ENCODE data around the gene POU2F3. TPM values are rescaled to one million over a fixed set of nuclear protein-coding genes. Genes with fewer than 3 reads are reported as not detected.

POU2F3 gene
- total and polyA plus RNA-seq, 7 donors, result not detected

DNA sequence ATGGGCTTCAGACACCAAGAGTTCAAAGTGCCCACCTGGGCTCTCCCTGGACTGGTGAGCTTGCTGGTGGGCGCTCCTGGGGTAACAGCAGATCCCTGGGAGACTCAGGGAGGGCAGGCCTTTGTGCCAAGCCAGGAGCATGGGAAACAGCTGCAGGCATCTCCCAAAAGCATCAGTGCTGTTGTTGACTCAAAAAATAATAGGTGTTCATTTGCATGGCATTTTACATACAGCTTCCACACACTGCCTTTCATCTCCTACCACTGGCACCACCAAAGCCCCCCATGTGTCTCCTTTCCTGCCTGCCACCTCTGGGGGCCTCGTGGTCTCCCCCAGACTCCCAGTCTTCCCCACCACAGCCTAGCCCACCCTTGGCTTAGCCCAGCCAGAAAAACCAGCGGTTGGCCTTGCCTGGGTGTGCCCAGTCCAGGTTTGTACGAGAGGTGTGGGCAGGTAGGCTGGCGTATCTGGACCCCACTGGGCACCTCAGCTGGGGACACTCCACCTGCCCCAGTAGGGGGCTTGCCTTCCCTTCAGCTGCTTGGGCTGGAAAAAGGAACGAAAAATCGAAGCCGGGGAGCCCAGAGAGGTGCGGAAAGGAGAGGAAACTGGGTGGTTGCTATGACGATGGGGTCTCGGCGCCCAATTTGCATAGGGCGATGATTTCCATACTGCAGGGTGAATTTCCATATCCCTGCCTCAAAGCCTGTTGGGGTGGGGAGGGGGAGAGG, 15.0 kb downstream of the POU2F3 start:
- TF ChIP-seq, protein P1, sequence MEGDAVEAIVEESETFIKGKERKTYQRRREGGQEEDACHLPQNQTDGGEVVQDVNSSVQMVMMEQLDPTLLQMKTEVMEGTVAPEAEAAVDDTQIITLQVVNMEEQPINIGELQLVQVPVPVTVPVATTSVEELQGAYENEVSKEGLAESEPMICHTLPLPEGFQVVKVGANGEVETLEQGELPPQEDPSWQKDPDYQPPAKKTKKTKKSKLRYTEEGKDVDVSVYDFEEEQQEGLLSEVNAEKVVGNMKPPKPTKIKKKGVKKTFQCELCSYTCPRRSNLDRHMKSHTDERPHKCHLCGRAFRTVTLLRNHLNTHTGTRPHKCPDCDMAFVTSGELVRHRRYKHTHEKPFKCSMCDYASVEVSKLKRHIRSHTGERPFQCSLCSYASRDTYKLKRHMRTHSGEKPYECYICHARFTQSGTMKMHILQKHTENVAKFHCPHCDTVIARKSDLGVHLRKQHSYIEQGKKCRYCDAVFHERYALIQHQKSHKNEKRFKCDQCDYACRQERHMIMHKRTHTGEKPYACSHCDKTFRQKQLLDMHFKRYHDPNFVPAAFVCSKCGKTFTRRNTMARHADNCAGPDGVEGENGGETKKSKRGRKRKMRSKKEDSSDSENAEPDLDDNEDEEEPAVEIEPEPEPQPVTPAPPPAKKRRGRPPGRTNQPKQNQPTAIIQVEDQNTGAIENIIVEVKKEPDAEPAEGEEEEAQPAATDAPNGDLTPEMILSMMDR (IDR thresholded peaks at IDR 0.05), result no peak
- DNase-seq (no peak), ATAC-seq (no peak)
- 15 to 21% (median 17%) methylated on average over 13 of the region's 13 CpGs for WGBS, 3 donors
- no peak overlapping the region for H3K4me3 ChIP-seq
- peaks cover 4 to 78% (median 9%) of the 10 kb centered on the region in 3 donors for H3K27me3 ChIP-seq (ENCODE audit: insufficient read depth in 3 of 3, low read length in 2 of 3)
- H3K4me1 ChIP-seq, result no peaks in the 10 kb centered on the region
- H3K9me3 ChIP-seq, result no peaks in the 10 kb centered on the region
- intact Hi-C loops (cut with DNase I), result no loop called here
- no peaks in the 10 kb centered on the region for H3K36me3 ChIP-seq (ENCODE audit: insufficient read depth in 1 of 2, low read depth in 1 of 2)
- no peak overlapping the region for H3K27ac ChIP-seq

DNA sequence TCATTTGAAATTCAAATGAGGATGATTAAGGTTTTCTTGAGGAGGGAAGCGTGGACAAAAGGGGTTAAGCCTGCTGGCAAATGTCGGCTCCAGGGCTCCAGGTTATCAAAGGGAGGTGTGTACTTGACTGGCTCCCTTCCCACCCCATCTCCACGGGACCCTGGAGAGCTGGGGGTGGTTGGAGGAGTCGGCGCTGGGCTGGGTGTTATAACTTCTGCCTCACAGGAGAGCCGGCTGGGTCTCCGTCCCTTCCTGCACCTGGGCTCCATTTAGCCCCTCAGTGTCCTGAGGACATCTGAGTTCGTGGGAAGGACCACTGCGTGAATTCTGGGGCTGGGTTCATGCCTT, 15.6 kb downstream of the POU2F3 start:
- peaks cover 4 to 74% (median 9%) of the 10 kb centered on the region in 3 donors for H3K27me3 ChIP-seq (ENCODE audit: insufficient read depth in 3 of 3, low read length in 2 of 3)
- DNase-seq (no peak), ATAC-seq (no peak)
- H3K4me3 ChIP-seq, result no peak overlapping the region
- intact Hi-C loops (cut with DNase I), result no loop called here
- H3K9me3 ChIP-seq, result no peaks in the 10 kb centered on the region
- H3K4me1 ChIP-seq, result no peaks in the 10 kb centered on the region
- no peaks in the 10 kb centered on the region for H3K36me3 ChIP-seq (ENCODE audit: insufficient read depth in 1 of 2, low read depth in 1 of 2)
- H3K27ac ChIP-seq, result no peak overlapping the region
- TF ChIP-seq, protein P1 (IDR thresholded peaks at IDR 0.05), result no peak
- WGBS, 3 donors, result 15 to 17% (median 17%) methylated on average over 9 of the region's 9 CpGs

DNA sequence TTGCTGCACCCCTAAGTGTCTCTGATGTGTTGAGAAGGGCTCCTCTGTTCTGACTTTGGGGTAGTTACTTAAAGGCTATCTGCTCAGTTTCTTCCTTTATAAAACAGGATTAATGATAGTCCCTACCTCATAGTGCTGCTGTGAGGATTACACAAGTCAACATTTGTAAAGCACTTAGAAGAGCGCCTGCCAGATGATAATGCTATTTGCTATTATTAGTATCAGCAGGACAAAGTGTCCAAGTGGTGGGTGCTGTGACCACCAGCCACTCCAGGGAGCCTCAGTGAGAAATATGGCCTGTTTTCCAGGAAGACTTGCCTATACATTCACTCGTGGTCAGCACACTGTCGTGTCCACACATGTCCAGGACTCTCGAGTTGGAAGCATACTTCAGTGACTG, 16.2 kb downstream of the POU2F3 start:
- no peak overlapping the region for H3K27ac ChIP-seq
- H3K36me3 ChIP-seq (ENCODE audit: insufficient read depth in 1 of 2, low read depth in 1 of 2), result no peaks in the 10 kb centered on the region
- TF ChIP-seq, protein P1 (IDR thresholded peaks at IDR 0.05), result no peak
- intact Hi-C loops (cut with DNase I), result no loop called here
- no peak overlapping the region for H3K4me3 ChIP-seq
- H3K27me3 ChIP-seq (ENCODE audit: insufficient read depth in 3 of 3, low read length in 2 of 3), result peaks cover 4 to 69% (median 9%) of the 10 kb centered on the region in 3 donors
- DNase-seq (no peak), ATAC-seq (peak in 2 of 4 donors; percentile 48 to 55)
- H3K4me1 ChIP-seq, result no peaks in the 10 kb centered on the region
- 32 to 43% (median 36%) methylated on average over 4 of the region's 4 CpGs for WGBS, 3 donors
- H3K9me3 ChIP-seq, result no peaks in the 10 kb centered on the region

DNA sequence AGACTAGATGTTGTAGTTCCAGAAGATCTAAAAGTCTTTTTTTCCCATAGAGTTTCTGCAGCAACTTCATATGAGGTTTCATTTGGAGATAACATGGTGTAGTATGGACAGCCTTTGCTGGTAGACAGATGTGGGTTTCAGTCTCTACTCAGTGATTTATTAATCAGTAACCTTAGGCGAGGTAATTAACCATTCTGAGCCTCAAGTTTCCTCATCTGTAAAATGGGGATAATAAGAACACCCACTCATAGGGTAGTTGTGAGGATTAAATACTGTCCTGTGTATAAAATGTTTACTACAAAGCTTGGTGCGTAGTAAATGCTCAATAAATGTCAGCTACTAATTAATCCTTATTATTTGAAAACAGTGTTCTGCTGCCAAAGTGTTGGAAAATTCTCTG, 16.8 kb downstream of the POU2F3 start:
- 87 to 90% (median 90%) methylated on average over 2 of the region's 2 CpGs for WGBS, 3 donors
- Histone ChIP-seq H3K36me3 (ENCODE audit: insufficient read depth in 1 of 2, low read depth in 1 of 2) (no peaks in the 10 kb centered on the region), H3K27me3 (ENCODE audit: insufficient read depth in 3 of 3, low read length in 2 of 3) (peaks cover 4 to 64% (median 9%) of the 10 kb centered on the region in 3 donors), H3K4me1 (no peaks in the 10 kb centered on the region), H3K9me3 (no peaks in the 10 kb centered on the region), H3K27ac (no peak overlapping the region), H3K4me3 (no peak overlapping the region)
- intact Hi-C loops (cut with DNase I), result no loop called here
- DNase-seq (no peak), ATAC-seq (no peak)
- TF ChIP-seq, protein P1 (IDR thresholded peaks at IDR 0.05), result no peak

DNA sequence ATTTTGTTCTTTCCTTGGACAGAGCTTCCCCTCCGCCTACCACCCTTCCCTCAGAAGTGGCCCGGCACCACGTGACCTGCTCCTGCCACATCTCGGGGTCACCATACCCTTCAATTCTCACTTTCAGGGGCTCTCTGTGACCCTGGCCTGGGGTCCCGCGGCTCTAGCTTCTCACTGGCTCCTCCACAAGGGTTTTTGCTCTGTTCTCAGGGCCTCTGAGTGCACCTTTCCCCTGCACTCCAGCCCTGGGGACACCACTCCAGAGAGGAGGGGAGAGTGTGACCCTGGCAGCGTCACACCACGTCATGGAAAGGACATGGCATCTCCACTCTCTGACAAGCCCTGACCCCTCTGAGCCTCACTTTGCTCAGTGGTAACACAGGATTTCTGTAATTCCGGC, 17.4 kb downstream of the POU2F3 start:
- ATAC-seq (no peak), DNase-seq (no peak)
- no peak overlapping the region for H3K27ac ChIP-seq
- intact Hi-C loops (cut with DNase I), result no loop called here
- no peaks in the 10 kb centered on the region for H3K4me1 ChIP-seq
- TF ChIP-seq, protein P1 (IDR thresholded peaks at IDR 0.05), result no peak
- no peak overlapping the region for H3K4me3 ChIP-seq
- H3K36me3 ChIP-seq (ENCODE audit: insufficient read depth in 1 of 2, low read depth in 1 of 2), result no peaks in the 10 kb centered on the region
- H3K9me3 ChIP-seq, result no peaks in the 10 kb centered on the region
- H3K27me3 ChIP-seq (ENCODE audit: insufficient read depth in 3 of 3, low read length in 2 of 3), result peaks cover 4 to 60% (median 9%) of the 10 kb centered on the region in 3 donors
- WGBS, 3 donors, result 71 to 81% (median 73%) methylated on average over 9 of the region's 9 CpGs
